NB4 (cell line): ENCODE results near the gene ROBO2.

Experiments
- POLR2A ChIP-seq: IDR thresholded peaks from 2 replicates; pipeline ENCODE4 v1.6.1; 2011; ENCODE audit warnings: mild to moderate bottlenecking; ENCODE audit not compliant: insufficient read length; ENCODE audit errors: extremely low read depth
- TF ChIP-seq, protein P1 (sequence below): IDR thresholded peaks from one replicate; pipeline ENCODE4 v1.5.1; 2012; ENCODE audit warnings: low read depth, low read length
- TF ChIP-seq, protein P2 (sequence below): IDR thresholded peaks from 2 replicates; pipeline ENCODE4 v1.6.1; 2011; ENCODE audit warnings: low read depth, low read length

DNA sequence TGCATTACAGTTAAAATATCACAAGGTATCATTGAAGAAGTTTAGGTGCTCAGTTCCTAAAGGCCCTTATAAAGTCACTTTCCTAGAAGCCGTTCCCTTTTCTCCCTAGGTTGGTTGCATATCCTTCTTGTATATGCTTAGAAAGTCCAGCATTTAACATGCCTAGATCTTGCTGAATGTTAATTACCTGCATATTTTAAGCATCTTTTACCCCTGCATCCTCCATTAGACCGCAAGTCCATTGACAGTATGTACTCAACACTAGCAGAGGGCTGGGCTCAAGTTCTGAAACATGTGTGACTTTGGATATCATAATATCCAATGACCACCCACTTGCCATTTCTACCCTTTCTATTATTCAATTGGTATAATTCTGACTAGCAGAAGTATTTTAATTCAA is 336.6 kb downstream of the ROBO2 start:
- TF ChIP-seq, protein P1, sequence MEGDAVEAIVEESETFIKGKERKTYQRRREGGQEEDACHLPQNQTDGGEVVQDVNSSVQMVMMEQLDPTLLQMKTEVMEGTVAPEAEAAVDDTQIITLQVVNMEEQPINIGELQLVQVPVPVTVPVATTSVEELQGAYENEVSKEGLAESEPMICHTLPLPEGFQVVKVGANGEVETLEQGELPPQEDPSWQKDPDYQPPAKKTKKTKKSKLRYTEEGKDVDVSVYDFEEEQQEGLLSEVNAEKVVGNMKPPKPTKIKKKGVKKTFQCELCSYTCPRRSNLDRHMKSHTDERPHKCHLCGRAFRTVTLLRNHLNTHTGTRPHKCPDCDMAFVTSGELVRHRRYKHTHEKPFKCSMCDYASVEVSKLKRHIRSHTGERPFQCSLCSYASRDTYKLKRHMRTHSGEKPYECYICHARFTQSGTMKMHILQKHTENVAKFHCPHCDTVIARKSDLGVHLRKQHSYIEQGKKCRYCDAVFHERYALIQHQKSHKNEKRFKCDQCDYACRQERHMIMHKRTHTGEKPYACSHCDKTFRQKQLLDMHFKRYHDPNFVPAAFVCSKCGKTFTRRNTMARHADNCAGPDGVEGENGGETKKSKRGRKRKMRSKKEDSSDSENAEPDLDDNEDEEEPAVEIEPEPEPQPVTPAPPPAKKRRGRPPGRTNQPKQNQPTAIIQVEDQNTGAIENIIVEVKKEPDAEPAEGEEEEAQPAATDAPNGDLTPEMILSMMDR: no peak
- no peak for TF ChIP-seq POLR2A
- TF ChIP-seq, protein P2, sequence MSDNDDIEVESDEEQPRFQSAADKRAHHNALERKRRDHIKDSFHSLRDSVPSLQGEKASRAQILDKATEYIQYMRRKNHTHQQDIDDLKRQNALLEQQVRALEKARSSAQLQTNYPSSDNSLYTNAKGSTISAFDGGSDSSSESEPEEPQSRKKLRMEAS: no peak
